Anterior cingulate cortex (tissue), 58 donors: ENCODE data around the gene SMS.

Experiments
- DNase-seq, 58 donors: peaks; one replicate each; lab custom pipeline; 2025; lab: John Stamatoyannopoulos, UW

The SMS gene

DNA sequence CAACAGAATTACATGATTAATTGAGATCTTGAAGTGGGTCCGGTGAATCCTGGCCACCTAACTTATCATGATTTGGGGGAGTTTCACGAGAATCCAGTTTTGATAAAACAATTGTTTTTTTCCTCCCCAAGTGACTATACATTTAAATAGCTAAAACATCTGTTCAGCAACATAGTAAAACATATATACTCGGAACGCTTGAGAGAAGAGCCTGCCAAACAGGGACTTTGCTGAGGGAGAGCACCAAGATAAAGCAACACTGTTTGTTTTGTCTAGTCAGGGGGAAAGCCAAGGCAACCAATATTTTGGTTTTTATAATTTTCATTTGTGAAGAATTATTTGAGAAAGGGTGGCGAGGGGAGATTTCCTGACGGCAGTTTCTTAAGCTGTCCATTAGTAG, 92.0 kb downstream of the SMS start:
- DNase-seq: no peak

- DNase-seq: no peak
These were observed 93.3 kb downstream of the SMS start for GRCh38 chrX:22033818-22034217.

DNA sequence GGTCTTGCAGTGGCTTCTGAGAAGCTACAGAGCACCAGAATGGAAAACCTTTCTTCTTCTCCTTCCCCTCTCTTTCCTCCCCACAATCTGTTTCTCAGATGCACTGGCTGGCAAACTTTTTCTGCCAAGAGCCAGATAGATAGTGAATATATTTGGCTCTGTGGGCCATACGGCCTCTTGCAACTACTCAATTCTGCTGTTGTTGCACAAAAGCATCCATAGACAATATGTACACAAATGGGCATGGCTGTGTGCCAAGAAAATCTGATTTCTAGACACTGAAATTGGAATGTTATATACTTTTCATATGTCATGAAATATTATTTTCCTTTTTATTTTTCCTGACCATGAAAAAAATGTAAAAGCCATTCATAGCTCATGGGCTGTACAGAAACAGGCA, 94.7 kb downstream of the SMS start:
- DNase-seq: no peak

DNA sequence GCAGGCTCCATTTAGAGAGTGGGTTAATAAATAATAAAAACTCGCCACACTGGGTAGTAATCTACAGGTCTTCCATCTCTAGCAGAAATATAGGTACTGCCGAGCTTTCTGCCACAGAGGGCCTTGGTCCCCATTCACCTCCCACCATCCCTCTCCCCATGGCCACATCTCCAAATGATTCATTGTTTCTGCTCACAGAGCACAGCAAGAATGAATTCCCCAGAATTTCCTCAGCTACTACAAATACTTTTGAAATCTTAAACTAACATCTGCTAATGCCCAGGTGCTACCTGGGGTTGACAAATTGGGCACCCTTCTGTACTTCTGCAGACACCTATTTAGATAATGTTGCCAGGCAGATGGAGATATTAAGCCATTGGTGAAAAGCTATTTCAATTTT, 96.7 kb downstream of the SMS start:
- no peak for DNase-seq

GRCh38 chrX:22037911-22038537, 97.5 kb downstream of the SMS start:
- DNase-seq: no peak

DNA sequence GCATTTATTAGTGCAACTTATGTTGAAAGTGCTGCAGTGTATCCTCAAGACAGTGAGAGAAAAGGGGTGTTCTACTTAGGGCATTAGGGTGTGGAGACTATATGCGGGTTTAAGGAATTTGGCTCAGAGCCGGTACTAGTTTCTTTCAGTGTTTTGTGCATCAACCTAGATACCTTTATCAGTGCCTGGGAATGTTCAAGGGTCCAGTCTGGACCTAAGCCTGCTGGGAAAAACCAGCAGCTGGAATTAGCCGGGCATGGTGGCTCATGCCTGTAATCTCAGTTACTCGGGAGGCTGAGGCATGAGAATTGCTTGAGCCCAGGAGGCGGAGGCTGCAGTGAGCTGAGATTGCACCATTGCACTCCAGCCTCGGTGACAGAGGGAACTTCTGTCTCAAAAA, 99.0 kb downstream of the SMS start:
- no peak for DNase-seq

DNA sequence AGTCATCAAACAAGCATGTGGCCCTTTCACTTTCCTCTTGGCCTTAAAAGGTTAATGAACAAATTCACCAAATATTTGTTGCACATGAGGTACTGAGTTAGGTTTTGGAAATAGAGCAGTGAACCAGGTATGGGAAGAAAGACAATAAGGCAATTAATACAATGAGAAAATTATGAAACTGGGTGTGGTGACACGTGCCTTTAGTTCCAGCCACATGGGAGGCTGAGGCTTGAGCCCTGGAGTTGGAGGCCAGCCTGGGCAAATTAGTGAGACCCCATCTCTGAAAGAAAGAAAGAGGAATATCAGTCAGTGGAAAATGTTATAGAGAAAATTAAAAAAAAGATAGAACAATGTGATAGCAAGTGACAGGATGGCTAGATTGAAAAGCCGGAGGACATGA, 99.7 kb downstream of the SMS start:
- DNase-seq: no peak

DNA sequence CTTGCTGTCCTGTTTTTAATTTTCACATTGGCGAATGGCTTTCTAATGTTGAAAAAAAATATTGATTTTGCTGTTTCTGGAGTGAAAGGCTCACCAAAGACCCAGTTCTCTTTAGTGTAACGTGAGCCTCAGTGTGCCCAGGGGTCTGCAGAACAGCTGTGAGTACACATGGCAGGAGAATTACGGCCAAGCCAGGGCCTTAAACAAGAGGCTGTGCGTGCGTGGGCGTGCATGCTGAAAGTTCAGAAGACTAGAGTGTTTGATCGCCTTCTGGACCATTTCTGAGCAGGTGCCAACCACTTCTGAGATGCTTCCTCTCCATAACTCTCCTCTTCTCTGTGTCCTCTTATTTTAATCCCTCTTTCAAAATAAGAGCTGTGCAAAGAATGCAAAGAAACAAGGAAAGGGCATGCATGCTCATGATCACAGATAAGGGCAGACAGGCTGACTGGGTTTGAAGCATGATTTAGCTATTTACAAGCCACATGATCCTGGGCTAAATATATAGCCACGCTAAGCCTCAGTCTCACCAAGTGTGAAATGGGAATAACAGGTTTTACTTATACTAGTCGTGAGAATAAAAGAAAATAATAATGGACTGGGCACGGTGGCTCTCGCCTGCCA, 101.5 kb downstream of the SMS start:
- peak in 2 of 58 donors; percentile 0 to 1 for DNase-seq

- no peak for DNase-seq
These were observed 103.4 kb downstream of the SMS start for GRCh38 chrX:22043872-22044271.
